K562 (cell line): ENCODE results near the gene MSRB3. TPM values are rescaled to one million over a fixed set of nuclear protein-coding genes. Genes with fewer than 3 reads are reported as not detected.

Experiments used
- ATAC-seq: fragments of 200-7000 bp; cut with Tn5 transposase; 3 replicates; pipeline ENCODE4 v1.9.1; 2020; ENCODE audit warnings: moderate library complexity
- BruUV-seq: library from RNA; stranded (reverse); fragments of 400-500 nt; replicated peaks from 2 replicates; lab custom pipeline; 2021; lab: Mats Ljungman, UMichigan
- CTCF ChIA-PET: fragments of 300-600 bp; formaldehyde crosslinking; extraction: SDS; loops from one replicate; lab custom pipeline; 2021; ENCODE audit warnings: low intra/inter-chr PET ratio; lab: Yijun Ruan, JAX
- POLR2A ChIA-PET: fragments of 300-600, 350-650 bp; sonication (Branson Sonifier 250); formaldehyde crosslinking; extraction: SDS; loops from one replicate; lab custom pipeline; 2021; ENCODE audit warnings: antibody characterized with exemption, inconsistent platforms; lab: Yijun Ruan, JAX
- DNase-seq, 4 experiments: peaks; one replicate each; pipeline versions ENCODE4 v3.0.0 to v3.0.0-alpha.2; 2011 to 2018; ENCODE audit warnings: low spot score in 3 of 4, mixed read lengths in 3 of 4; ENCODE audit errors: extremely low read depth in 1 of 4
- FAIRE-seq: peaks from 2 replicates; lab custom pipeline; 2011; peaks lifted over from hg19 to GRCh38; lab: Jason Lieb, UNC
- H2AFZ ChIP-seq: 2 replicates; pipeline ENCODE4 v1.6.0; 2011; ENCODE audit warnings: low read depth, low read length, control low read depth, inconsistent platforms
- H3K27ac ChIP-seq: fragments of 200-600 bp; 3 replicates; pipeline ENCODE4 v1.8.0; 2011; ENCODE audit warnings: low read depth, mild to moderate bottlenecking, control low read depth, inconsistent platforms, low read length, moderate library complexity, mixed read lengths; ENCODE audit errors: extremely low read depth
- H3K27me3 ChIP-seq, 2 experiments: fragments of 300-600 bp in 1 of 2; 2 replicates in 1 of 2; 3 replicates in 1 of 2; pipeline versions ENCODE4 v1.6.0 to v1.8.0; 2011; ENCODE audit warnings: inconsistent platforms in 2 of 2, low read length in 2 of 2, mild to moderate bottlenecking in 1 of 2, mixed read lengths in 1 of 2, moderate library complexity in 1 of 2; ENCODE audit not compliant: control insufficient read depth in 2 of 2, insufficient read depth in 2 of 2
- H3K36me3 ChIP-seq: fragments of 300-600 bp; 3 replicates; pipeline ENCODE4 v1.8.0; 2011; ENCODE audit warnings: mild to moderate bottlenecking, low read length, inconsistent platforms; ENCODE audit not compliant: control insufficient read depth, insufficient read depth
- H3K4me1 ChIP-seq, 2 experiments: fragments of 200-600 bp in 1 of 2; replicated peaks in 1 of 2; 2 replicates in 1 of 2; 3 replicates in 1 of 2; pipeline versions ENCODE4 v1.5.1 to v1.8.0; 2011; ENCODE audit warnings: inconsistent platforms in 2 of 2, low read length in 2 of 2, mild to moderate bottlenecking in 1 of 2, mixed read lengths in 1 of 2, moderate library complexity in 1 of 2; ENCODE audit not compliant: control insufficient read depth in 2 of 2, insufficient read depth in 2 of 2
- H3K4me2 ChIP-seq: 2 replicates; pipeline ENCODE4 v1.6.1; 2011; ENCODE audit warnings: low read length, control low read depth, inconsistent platforms, mixed read lengths; ENCODE audit not compliant: insufficient read depth
- H3K4me3 ChIP-seq: fragments of 200-600 bp; sonication (generic), shearing (Covaris generic); 2 replicates; pipeline ENCODE4 v1.5.1; 2016; ENCODE audit warnings: control low read depth, inconsistent platforms
- H3K79me2 ChIP-seq: fragments of 200-600 bp; 3 replicates; pipeline ENCODE4 v1.8.0; 2011; ENCODE audit warnings: low read length, inconsistent platforms; ENCODE audit not compliant: control insufficient read depth, insufficient read depth
- H3K9ac ChIP-seq, 2 experiments: 2 replicates each; pipeline versions ENCODE4 v1.6.0 to v1.6.1; 2011; ENCODE audit warnings: low read depth in 2 of 2, low read length in 2 of 2, control low read depth in 1 of 2, inconsistent platforms in 1 of 2, mild to moderate bottlenecking in 1 of 2, mixed read lengths in 1 of 2; ENCODE audit not compliant: insufficient read depth in 1 of 2
- H3K9me1 ChIP-seq: one replicate; pipeline ENCODE4 v1.6.0; 2011; ENCODE audit warnings: inconsistent platforms, mild to moderate bottlenecking, low read length, moderate library complexity; ENCODE audit not compliant: control insufficient read depth, insufficient read depth
- H3K9me3 ChIP-seq: replicated peaks from 2 replicates; pipeline ENCODE4 v1.5.1; 2011; ENCODE audit warnings: low read depth, low read length, inconsistent platforms; ENCODE audit not compliant: control insufficient read depth, insufficient read depth
- H4K20me1 ChIP-seq: replicated peaks from 2 replicates; pipeline ENCODE4 v1.6.1; 2011; ENCODE audit warnings: low read length, inconsistent platforms, mixed read lengths; ENCODE audit not compliant: control insufficient read depth, insufficient read depth
- ARNT ChIP-seq, 2 experiments: fragments of 450-650 bp; IDR thresholded peaks; 2 replicates each; pipeline ENCODE4 v1.6.1; 2016; ENCODE audit warnings: mild to moderate bottlenecking in 1 of 2
- GATAD2B ChIP-seq: fragments of 450-650 bp; IDR thresholded peaks from 2 replicates; pipeline ENCODE4 v1.6.1; 2017; ENCODE audit warnings: mild to moderate bottlenecking, borderline replicate concordance
- KLF16 ChIP-seq: IDR thresholded peaks from 2 replicates; pipeline ENCODE4 v1.6.1; 2016; ENCODE audit warnings: antibody characterized with exemption
- MEIS2 ChIP-seq: fragments of 450-650 bp; IDR thresholded peaks from 2 replicates; pipeline ENCODE4 v1.6.1; 2014; ENCODE audit warnings: mild to moderate bottlenecking; ENCODE audit not compliant: partially characterized antibody
- NFYB ChIP-seq: IDR thresholded peaks from 2 replicates; pipeline ENCODE4 v1.6.1; 2011; ENCODE audit warnings: mild to moderate bottlenecking, moderate library complexity; ENCODE audit not compliant: insufficient read length; ENCODE audit errors: extremely low read depth
- SRSF1 ChIP-seq: fragments of 200-400 bp; formaldehyde crosslinking; IDR thresholded peaks from 2 replicates; pipeline ENCODE4 v1.6.1; 2017; ENCODE audit warnings: mild to moderate bottlenecking, low read depth, low read length, moderate library complexity
- ZNF384 ChIP-seq: IDR thresholded peaks from 2 replicates; pipeline ENCODE4 v1.6.1; 2012; ENCODE audit warnings: low read depth, low read length, improper control_type of control experiment
- WGBS: fragments of 100-300 bp; shearing (Covaris generic); methylation state at CpG from one replicate; pipeline ENCODE4 v1.1.6; 2016; ENCODE audit warnings: low coverage, mixed read lengths; ENCODE audit not compliant: insufficient coverage; ENCODE audit errors: missing lambda C conversion rate; 5-methylcytosine and 5-hydroxymethylcytosine counted together
- in situ Hi-C: fragments of 300-500 bp; cut with MboI; formaldehyde crosslinking; loops from 4 replicates; pipeline ENCODE4 v1.15.0; 2018; ENCODE audit warnings: inconsistent platforms, mixed read lengths
- intact Hi-C: fragments of 100-400 bp; cut with micrococcal nuclease; formaldehyde crosslinking; loops from 2 replicates; pipeline ENCODE4 v1.14.2; 2022
- polyA plus RNA-seq, 8 experiments: library from polyadenylated mRNA; depleted of rRNA in 4 of 8; stranded (reverse) in 5 of 8; unstranded in 3 of 8; fragments of >200 nt; fragmentation: Nextera tagmentation in 2 of 8; fragmentation: Illumina TruSeq in 1 of 8; extraction: Ambion mirVana in 2 of 8; extraction: Trizol in 1 of 8; gene quantifications; 2 replicates each; pipeline versions ENCODE4 v1.2.1 to v1.2.3, GENCODE V29; 2011 to 2014; ENCODE audit warnings: inconsistent platforms in 1 of 8, missing spikeins in 1 of 8
- total RNA-seq, 7 experiments: library from RNA; depleted of rRNA in 6 of 7; stranded (reverse); fragments of >200 nt in 6 of 7; fragmentation: Illumina TruSeq in 2 of 7; extraction: Trizol in 2 of 7; gene quantifications; 2 replicates each; pipeline versions ENCODE4 v1.2.1 to v1.2.3, GENCODE V29; 2011 to 2021; ENCODE audit warnings: low replicate concordance in 1 of 7
- TF ChIP-seq, protein P1 (sequence below): fragments of 250-450 bp; sonication (Bioruptor Pico); IDR thresholded peaks from 2 replicates; pipeline ENCODE4 v1.8.0; 2021; ENCODE audit warnings: moderate library complexity, mild to moderate bottlenecking, inconsistent platforms
- TF ChIP-seq, protein P2 (sequence below): fragments of 450-650 bp; IDR thresholded peaks from 2 replicates; pipeline ENCODE4 v1.6.1; 2016
- TF ChIP-seq, protein P3 (sequence below): fragments of 450-650 bp; formaldehyde crosslinking; IDR thresholded peaks from 2 replicates; pipeline ENCODE4 v1.4.0; 2022; ENCODE audit warnings: missing genetic modification characterization

MSRB3 gene
- total and polyA plus RNA-seq, 9 of the 15 experiments (the other 6 are each of a cell fraction or from before 2014, with no cell fraction given) = 0.04 TPM; not detected in 8

DNA sequence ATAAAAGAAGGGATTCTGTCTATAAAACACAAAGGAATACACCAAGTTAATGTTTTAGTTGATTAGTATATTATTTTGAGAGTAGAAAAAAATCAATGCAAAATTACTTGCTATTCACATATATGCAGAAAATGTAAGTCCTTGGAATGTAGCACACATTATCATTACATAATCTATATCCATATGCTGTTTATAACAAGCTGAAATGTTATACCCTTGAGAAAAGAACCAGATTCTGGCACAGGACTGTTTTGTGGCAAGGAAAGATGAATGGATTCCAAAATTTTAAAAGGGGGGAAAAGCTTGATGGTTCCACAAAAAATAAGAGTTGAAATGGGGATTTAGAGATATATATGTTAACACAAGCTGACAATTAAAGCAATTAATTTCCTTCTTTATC is 153.6 kb downstream of the MSRB3 start:
- Histone ChIP-seq H3K27ac (no peak overlapping the region), H3K4me2 (no peak overlapping the region), H3K9ac (no peak overlapping the region), H3K79me2 (no peaks in the 10 kb centered on the region), H4K20me1 (no peaks in the 10 kb centered on the region), H3K9me3 (no peaks in the 10 kb centered on the region), H3K36me3 (no peaks in the 10 kb centered on the region), H2AFZ (no peak overlapping the region), H3K9me1 (no peaks in the 10 kb centered on the region), H3K4me1 (no peaks in the 10 kb centered on the region), H3K4me3 (no peak overlapping the region), H3K27me3 (no peaks in the 10 kb centered on the region)
- no peak for DNase-seq
- TF ChIP-seq, protein P1, sequence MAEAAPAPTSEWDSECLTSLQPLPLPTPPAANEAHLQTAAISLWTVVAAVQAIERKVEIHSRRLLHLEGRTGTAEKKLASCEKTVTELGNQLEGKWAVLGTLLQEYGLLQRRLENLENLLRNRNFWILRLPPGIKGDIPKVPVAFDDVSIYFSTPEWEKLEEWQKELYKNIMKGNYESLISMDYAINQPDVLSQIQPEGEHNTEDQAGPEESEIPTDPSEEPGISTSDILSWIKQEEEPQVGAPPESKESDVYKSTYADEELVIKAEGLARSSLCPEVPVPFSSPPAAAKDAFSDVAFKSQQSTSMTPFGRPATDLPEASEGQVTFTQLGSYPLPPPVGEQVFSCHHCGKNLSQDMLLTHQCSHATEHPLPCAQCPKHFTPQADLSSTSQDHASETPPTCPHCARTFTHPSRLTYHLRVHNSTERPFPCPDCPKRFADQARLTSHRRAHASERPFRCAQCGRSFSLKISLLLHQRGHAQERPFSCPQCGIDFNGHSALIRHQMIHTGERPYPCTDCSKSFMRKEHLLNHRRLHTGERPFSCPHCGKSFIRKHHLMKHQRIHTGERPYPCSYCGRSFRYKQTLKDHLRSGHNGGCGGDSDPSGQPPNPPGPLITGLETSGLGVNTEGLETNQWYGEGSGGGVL (CRISPR knock-in tag) = no peak
- TF ChIP-seq NFYB (no peak), GATAD2B (no peak), ZNF384 (no peak)
- ATAC-seq = no peak
- CTCF ChIA-PET = no interaction called here
- FAIRE-seq = no peak
- BruUV-seq = no TSS peak
- POLR2A ChIA-PET = no interaction called here
- in situ Hi-C loops (no loop called here), intact Hi-C loops (no loop called here)

DNA sequence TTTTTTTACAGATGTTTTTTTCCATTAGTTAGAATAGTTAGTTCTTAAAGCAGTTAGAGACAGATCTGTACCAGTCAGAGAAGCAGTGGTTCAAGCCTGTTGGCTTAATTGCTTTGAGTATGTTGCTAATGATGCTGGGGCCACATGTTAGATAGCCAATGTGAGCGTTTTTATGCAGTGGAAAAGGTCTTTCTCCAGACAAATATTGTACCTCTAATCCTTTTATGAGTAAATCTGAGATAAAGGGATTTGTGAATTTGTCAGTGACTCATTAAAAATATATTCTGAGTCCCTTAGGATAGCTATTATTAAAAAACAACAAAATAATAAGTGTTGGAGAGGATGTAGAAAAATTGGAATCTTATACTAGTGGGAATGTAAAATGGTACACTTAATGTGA is 154.2 kb downstream of the MSRB3 start:
- no peak for FAIRE-seq
- ChIA-PET POLR2A (no interaction called here), CTCF (no interaction called here)
- H3K4me2 ChIP-seq = no peak overlapping the region
- H3K4me1 ChIP-seq = no peaks in the 10 kb centered on the region
- H3K36me3 ChIP-seq = no peaks in the 10 kb centered on the region
- no peak overlapping the region for H3K4me3 ChIP-seq
- in situ Hi-C loops (no loop called here), intact Hi-C loops (no loop called here)
- TF ChIP-seq MEIS2 = no peak
- TF ChIP-seq, protein P2, sequence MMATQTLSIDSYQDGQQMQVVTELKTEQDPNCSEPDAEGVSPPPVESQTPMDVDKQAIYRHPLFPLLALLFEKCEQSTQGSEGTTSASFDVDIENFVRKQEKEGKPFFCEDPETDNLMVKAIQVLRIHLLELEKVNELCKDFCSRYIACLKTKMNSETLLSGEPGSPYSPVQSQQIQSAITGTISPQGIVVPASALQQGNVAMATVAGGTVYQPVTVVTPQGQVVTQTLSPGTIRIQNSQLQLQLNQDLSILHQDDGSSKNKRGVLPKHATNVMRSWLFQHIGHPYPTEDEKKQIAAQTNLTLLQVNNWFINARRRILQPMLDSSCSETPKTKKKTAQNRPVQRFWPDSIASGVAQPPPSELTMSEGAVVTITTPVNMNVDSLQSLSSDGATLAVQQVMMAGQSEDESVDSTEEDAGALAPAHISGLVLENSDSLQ = no peak
- no peak for TF ChIP-seq ARNT (IDR thresholded peaks at IDR 0.05)
- TF ChIP-seq, protein P3, sequence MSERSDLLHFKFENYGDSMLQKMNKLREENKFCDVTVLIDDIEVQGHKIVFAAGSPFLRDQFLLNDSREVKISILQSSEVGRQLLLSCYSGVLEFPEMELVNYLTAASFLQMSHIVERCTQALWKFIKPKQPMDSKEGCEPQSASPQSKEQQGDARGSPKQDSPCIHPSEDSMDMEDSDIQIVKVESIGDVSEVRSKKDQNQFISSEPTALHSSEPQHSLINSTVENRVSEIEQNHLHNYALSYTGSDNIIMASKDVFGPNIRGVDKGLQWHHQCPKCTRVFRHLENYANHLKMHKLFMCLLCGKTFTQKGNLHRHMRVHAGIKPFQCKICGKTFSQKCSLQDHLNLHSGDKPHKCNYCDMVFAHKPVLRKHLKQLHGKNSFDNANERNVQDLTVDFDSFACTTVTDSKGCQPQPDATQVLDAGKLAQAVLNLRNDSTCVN = no peak
- no peak for TF ChIP-seq SRSF1
- no peak for TF ChIP-seq KLF16
- BruUV-seq = no TSS peak
- ATAC-seq = no peak
- H3K9ac ChIP-seq = no peak overlapping the region
- no peaks in the 10 kb centered on the region for H3K9me1 ChIP-seq
- DNase-seq = no peak
- no peak overlapping the region for H2AFZ ChIP-seq
- no peaks in the 10 kb centered on the region for H3K9me3 ChIP-seq
- H4K20me1 ChIP-seq = no peaks in the 10 kb centered on the region
- no peaks in the 10 kb centered on the region for H3K27me3 ChIP-seq
- no peak overlapping the region for H3K27ac ChIP-seq
- 0% methylated on average over 1 of the region's 1 CpG for WGBS
- H3K79me2 ChIP-seq = no peaks in the 10 kb centered on the region
